Esophagus squamous epithelium (tissue), 5 donors: ENCODE results near the gene PRKCZ. TPM values are rescaled to one million over a fixed set of nuclear protein-coding genes. Genes with fewer than 3 reads are reported as not detected.
"Not testable (repeated sequence)": the region's sequence is repeated elsewhere in the genome, so short reads cannot be mapped to it uniquely, and the experiment has no call there.

Experiments
- DNase-seq: peaks from one replicate; lab custom pipeline; 2025; lab: John Stamatoyannopoulos, UW
- H3K27ac ChIP-seq, 4 donors: fragments of 200-600 bp; sonication (generic); one replicate each; pipeline ENCODE4 v1.5.1; 2016 to 2019; ENCODE audit warnings: mild to moderate bottlenecking in 1 of 4
- H3K27me3 ChIP-seq, 4 donors: fragments of 200-600 bp; sonication (generic); 1 replicate in 3 of 4; 2 replicates in 1 of 4; pipeline versions ENCODE4 v1.5.1 to v1.6.0; 2017 to 2021; ENCODE audit warnings: antibody characterized with exemption in 1 of 4
- H3K36me3 ChIP-seq, 3 donors: fragments of 200-600 bp; sonication (generic); one replicate each; pipeline ENCODE4 v1.5.1; 2016 to 2019
- H3K4me1 ChIP-seq, 3 donors: fragments of 200-600 bp; sonication (generic); one replicate each; pipeline ENCODE4 v1.5.1; 2017 to 2019
- H3K4me3 ChIP-seq, 4 donors: fragments of 200-600 bp; sonication (generic); 1 replicate in 3 of 4; 2 replicates in 1 of 4; pipeline ENCODE4 v1.5.1; 2016 to 2019; ENCODE audit warnings: mild to moderate bottlenecking in 2 of 4, moderate library complexity in 1 of 4
- H3K9me3 ChIP-seq, 3 donors: fragments of 200-600 bp; sonication (generic); one replicate each; pipeline ENCODE4 v1.5.1; 2016 to 2019
- POLR2A ChIP-seq, 4 donors: fragments of 450-650 bp; IDR thresholded peaks; one replicate each; pipeline ENCODE4 v1.6.1; 2017; ENCODE audit warnings: antibody characterized with exemption in 4 of 4, mild to moderate bottlenecking in 4 of 4, moderate library complexity in 3 of 4
- WGBS, 2 donors: methylation state at CpG; one replicate each; pipeline ENCODE4 v1.1.5; 2018; 5-methylcytosine and 5-hydroxymethylcytosine counted together
- intact Hi-C: fragments of 100-400 bp; cut with DNase I; formaldehyde crosslinking; loops from one replicate; pipeline ENCODE4 v1.15.0; 2022
- total RNA-seq, 4 donors: library from RNA; depleted of rRNA; stranded (reverse); fragments of >200 nt; gene quantifications; one replicate each; pipeline ENCODE4 v1.1.0, GENCODE V29; 2016
- TF ChIP-seq, protein P1 (sequence below), 6 experiments: fragments of 450-650 bp in 4 of 6; fragments of 200-600 bp in 2 of 6; sonication (generic) in 2 of 6; IDR thresholded peaks; one replicate each; pipeline ENCODE4 v1.5.1; 2016 to 2019; ENCODE audit warnings: antibody characterized with exemption in 6 of 6, mild to moderate bottlenecking in 4 of 6, moderate library complexity in 4 of 6
- donor health status: DM: yes; HTN: yes; CAD: no.

PRKCZ gene
- total RNA-seq, 4 donors from 2014 or later, result 14.5 to 23.8 (median 17.5) TPM

DNA sequence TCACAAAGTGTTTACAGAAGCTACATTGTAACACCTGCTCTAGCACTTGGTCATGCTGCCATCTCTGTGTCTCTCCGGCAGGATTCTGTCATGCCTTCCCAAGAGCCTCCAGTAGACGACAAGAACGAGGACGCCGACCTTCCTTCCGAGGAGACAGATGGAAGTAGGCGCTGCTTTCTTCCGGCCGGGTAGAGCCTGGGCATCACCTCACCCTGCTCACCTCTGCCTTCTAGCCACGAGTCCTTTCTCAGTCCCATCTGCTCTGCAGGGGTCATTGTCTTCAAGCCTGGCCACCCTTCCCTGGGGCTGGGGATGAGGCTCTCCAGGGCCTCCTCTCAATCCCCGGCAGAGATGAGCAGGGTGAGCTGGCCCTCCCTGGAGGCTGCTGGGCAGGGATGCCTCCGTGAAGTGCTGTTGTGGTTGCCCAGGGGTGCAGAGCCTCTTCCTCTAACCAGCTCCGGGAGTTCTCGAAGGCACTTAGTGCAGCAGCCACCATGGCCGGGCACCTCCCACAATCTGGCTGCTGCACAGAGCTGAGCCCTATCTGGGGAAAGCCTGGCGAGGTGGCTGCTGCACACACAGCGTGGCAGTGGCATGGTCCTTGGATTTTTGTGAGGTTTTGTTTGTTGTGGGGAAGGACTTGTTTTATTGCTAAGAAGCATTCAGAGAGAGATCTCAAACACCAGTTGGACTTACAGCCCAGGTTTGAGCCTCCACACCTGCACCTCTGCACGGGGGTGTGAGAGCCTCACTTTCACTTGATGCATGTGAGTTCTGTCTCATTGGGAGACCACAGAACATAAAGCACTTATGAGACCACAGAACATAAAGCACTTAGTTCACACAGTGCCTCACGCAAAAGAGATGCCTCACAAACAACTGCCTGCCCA, 96.0 kb downstream of the PRKCZ start:
- WGBS, 2 donors, result 87 to 88% methylated on average over 13 to 14 of the region's 19 CpGs
- no peak for DNase-seq
- Histone ChIP-seq H3K27me3 (no peaks in the 10 kb centered on the region), H3K36me3 (peaks cover 0 to 72% (median 0%) of the 10 kb centered on the region in 3 donors), H3K4me3 (no peak overlapping the region), H3K4me1 (no peaks in the 10 kb centered on the region), H3K27ac (no peak overlapping the region), H3K9me3 (no peaks in the 10 kb centered on the region)
- intact Hi-C loops, result no loop called here
- TF ChIP-seq, protein P1, sequence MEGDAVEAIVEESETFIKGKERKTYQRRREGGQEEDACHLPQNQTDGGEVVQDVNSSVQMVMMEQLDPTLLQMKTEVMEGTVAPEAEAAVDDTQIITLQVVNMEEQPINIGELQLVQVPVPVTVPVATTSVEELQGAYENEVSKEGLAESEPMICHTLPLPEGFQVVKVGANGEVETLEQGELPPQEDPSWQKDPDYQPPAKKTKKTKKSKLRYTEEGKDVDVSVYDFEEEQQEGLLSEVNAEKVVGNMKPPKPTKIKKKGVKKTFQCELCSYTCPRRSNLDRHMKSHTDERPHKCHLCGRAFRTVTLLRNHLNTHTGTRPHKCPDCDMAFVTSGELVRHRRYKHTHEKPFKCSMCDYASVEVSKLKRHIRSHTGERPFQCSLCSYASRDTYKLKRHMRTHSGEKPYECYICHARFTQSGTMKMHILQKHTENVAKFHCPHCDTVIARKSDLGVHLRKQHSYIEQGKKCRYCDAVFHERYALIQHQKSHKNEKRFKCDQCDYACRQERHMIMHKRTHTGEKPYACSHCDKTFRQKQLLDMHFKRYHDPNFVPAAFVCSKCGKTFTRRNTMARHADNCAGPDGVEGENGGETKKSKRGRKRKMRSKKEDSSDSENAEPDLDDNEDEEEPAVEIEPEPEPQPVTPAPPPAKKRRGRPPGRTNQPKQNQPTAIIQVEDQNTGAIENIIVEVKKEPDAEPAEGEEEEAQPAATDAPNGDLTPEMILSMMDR (IDR thresholded peaks at IDR 0.05), result no peak
- no peak for TF ChIP-seq POLR2A (IDR thresholded peaks at IDR 0.05)

DNA sequence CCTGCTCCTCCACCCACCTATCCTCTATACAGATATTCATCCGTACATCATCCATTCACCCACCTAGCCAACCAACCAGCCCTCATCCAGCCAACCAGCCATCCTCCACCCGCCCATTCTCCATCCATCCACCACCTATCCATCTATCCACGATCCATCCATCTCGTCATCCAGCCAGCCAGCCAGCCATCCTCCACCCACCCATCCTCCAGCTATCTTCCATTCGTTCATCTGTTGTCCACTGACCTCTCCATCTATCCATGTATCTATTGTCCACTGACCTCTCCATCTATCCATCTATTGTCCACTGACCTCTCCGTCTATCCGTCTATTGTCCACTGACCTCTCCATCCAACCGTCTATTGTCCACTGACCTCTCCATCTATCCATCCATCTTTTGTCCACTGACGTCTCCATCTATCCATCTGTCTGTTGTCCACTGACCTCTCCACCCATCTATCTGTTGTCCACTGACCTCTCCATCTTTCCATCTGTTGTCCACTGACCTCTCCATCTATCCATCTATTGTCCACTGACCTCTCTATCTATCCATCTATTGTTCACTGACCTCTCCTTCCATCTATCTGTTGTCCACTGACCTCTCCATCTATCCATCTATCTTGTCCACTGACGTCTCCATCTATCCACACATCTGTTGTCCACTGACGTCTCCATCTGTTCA, 96.8 kb downstream of the PRKCZ start:
- intact Hi-C loops, result no loop called here
- no peak overlapping the region for H3K4me3 ChIP-seq
- peaks cover 0 to 80% (median 0%) of the 10 kb centered on the region in 3 donors for H3K36me3 ChIP-seq
- no peaks in the 10 kb centered on the region for H3K9me3 ChIP-seq
- no peak overlapping the region for H3K27ac ChIP-seq
- no peaks in the 10 kb centered on the region for H3K4me1 ChIP-seq
- DNase-seq, result no peak
- TF ChIP-seq, protein P1 (IDR thresholded peaks at IDR 0.05), result no peak
- no peak for TF ChIP-seq POLR2A (IDR thresholded peaks at IDR 0.05)
- 86 to 91% methylated on average over 11 of the region's 11 CpGs for WGBS, 2 donors
- H3K27me3 ChIP-seq, result no peaks in the 10 kb centered on the region

DNA sequence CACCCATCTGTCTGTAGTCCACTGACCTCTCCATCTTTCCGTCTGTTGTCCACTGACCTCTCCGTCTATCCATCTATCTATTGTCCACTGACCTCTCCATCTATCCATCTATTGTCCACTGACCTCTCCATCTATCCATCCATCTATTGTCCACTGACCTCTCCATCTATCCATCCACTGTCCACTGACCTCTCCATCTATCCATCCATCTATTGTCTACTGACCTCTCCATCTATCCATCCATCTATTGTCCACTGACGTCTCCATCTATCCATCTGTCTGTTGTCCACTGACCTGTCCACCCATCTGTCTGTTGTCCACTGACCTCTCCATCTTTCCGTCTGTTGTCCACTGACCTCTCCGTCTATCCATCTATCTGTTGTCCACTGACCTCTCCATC, 97.7 kb downstream of the PRKCZ start:
- H3K27ac ChIP-seq, H3K4me3 ChIP-seq, H3K4me1 ChIP-seq, H3K9me3 ChIP-seq, H3K27me3 ChIP-seq, intact Hi-C loops, DNase-seq: not testable (repeated sequence)
- WGBS, 2 donors, result 89 to 90% methylated on average over 5 of the region's 5 CpGs
- peaks cover 0 to 80% (median 0%) of the 10 kb centered on the region in 3 donors for H3K36me3 ChIP-seq

DNA sequence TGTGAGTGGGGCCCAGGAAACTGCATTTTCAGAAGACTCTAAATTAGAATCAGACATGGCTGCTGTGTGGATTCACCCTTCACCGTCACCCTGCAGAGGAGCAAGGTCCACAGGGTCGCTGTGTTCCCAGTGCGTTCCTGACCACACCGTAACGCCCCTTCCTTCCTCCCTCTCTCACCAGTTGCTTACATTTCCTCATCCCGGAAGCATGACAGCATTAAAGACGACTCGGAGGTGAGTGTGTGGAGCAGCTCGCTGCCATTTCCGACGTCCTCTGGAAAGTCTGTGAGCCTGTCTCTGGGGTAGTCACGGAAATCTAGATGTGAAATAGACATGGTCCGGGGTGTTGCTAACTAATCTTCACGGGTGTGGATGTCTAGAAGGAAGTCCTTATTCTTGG, 98.5 kb downstream of the PRKCZ start:
- Histone ChIP-seq H3K27me3 (no peaks in the 10 kb centered on the region), H3K4me3 (no peak overlapping the region), H3K27ac (peak overlapping the region in 1 of 4 donors; percentile 21), H3K4me1 (peaks cover 0 to 12% (median 0%) of the 10 kb centered on the region in 3 donors), H3K36me3 (peaks cover 0 to 88% (median 0%) of the 10 kb centered on the region in 3 donors), H3K9me3 (no peaks in the 10 kb centered on the region)
- TF ChIP-seq, protein P1 (IDR thresholded peaks at IDR 0.05), result no peak
- peak in 1 of 4 donors; percentile 23 for TF ChIP-seq POLR2A (IDR thresholded peaks at IDR 0.05)
- DNase-seq, result no peak
- WGBS, 2 donors, result 50 to 71% methylated on average over 2 to 14 of the region's 14 CpGs
- intact Hi-C loops, result no loop called here

DNA sequence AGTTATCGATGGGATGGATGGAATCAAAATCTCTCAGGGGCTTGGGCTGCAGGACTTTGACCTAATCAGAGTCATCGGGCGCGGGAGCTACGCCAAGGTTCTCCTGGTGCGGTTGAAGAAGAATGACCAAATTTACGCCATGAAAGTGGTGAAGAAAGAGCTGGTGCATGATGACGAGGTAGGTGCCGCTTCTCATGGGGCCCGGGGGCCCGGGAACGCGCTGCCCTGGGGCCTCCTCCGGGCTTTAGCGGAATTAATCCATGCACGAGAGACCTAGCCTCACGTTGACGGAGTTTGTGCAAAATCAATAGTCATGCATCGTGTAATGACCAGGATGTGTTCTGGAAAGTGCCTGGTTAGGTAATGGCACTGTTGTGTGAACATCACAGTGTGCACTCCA, 100.6 kb downstream of the PRKCZ start:
- no peak for DNase-seq
- intact Hi-C loops, result no loop called here
- Histone ChIP-seq H3K27me3 (no peaks in the 10 kb centered on the region), H3K4me3 (no peak overlapping the region), H3K36me3 (peaks cover 0 to 81% (median 0%) of the 10 kb centered on the region in 3 donors), H3K4me1 (peaks cover 0 to 12% (median 0%) of the 10 kb centered on the region in 3 donors), H3K27ac (no peak overlapping the region), H3K9me3 (no peaks in the 10 kb centered on the region)
- TF ChIP-seq, protein P1 (IDR thresholded peaks at IDR 0.05), result no peak
- no peak for TF ChIP-seq POLR2A (IDR thresholded peaks at IDR 0.05)
- 76 to 78% methylated on average over 17 to 18 of the region's 19 CpGs for WGBS, 2 donors
